Stimulated activated CD4-positive, alpha-beta T cell treated with anti-CD3 and anti-CD28 coated beads, Interleukin-12 subunit alpha, Interleukin-12 subunit beta, amount 100 ng/mL, for 24 hours (primary cell): Measurements from ENCODE around the gene C3orf62.

ENCODE experiments used
- DNase-seq, 2 experiments: peaks; one replicate each; pipeline ENCODE4 v3.0.0-alpha.2; 2020; ENCODE audit warnings: low read depth in 2 of 2

C3orf62 gene

DNA sequence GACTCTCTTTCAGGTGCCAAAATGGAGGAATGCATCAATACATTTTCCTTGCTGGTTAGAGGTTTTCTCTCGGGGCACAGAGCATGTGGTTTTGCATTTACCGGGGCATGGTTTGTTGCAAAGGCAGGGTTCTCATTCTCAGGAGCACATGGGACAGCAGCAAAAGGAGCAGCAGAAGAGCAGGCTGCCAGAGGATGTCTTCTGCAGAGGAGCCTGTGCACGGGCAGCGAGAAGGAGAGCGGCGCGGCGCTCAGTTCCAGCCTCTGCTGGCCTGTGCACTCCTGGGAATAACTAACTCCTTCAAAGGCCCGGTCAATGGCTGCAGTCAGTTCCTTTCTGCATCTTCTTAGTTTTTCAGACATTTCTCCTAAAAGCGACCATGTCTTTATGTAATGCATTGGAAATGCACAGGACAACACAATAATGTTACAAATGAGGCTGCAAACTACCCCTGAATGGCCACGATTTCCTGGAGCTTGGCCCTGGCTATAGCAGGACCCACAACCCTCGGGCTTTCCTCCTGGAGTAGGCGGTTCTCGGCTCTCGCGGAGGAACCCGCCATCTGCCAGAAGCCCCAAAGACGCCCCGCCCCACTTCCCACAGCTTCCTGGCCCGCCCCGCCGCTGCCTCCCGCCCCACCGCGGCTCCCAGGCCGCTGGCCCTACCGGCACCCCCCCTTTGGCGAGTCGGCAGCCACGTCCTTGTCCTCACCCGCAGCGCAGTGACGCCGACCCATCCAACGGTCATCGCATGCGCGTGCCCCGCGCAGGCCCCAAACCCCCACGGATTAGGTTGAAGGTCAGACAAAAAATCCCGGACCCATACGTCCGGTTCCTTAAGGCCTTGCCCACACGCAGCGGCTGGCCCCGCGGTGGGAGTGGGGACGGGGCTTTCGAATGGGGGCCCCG lies at the start of gene C3orf62:
TSS of gene C3orf62 (minus strand) at position 758 of the 908 bp plus-strand sequence. CDS start at position 398, 360 bp downstream.
- peak; percentile 53 to 80 for DNase-seq

GRCh38 chr3:49324768-49325167 lies 47.7 kb upstream of the C3orf62 start:
- DNase-seq, result no peak

DNA sequence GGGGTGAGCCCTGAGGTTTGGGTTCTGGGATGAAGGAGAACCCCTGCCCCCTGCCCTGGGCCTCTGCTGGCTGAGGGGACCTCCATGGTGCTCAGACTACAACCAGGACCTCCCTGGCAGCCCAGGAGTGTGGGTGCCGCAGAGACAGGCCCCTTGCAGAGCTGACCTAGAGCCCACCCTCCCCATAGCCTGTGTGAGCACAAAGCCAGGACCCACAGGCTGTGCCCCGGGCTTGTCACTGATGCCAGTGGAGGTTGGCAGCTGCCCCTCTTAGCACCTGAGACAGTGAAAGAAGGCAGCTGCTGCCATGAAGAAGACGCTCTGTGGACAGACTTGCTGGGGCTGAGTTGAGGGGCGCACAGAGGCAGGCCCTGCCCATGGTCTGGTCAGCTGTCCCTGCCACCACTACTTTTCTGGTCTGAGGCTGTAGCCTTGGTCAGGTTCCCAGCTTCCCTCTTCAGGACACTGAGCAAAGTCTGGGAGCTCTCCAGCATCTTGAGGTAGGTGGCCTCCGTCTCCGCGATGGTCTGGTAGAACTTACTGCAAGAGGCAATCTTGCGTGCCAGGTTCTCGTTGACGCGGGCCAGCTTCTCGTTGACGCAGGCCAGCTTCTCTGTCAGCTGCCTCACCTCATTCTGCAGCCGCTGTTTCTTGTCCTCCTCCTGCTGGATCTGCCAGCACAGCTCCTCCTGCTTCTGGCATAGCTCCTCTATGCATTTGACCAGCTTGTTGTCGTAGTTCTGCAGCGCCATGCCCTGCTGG lies 39.8 kb upstream of the C3orf62 start:
- no peak for DNase-seq

GRCh38 chr3:49313896-49314688 lies 37.1 kb upstream of the C3orf62 start:
- DNase-seq, result no peak

GRCh38 chr3:49311283-49311682 lies 34.3 kb upstream of the C3orf62 start:
- no peak for DNase-seq

DNA sequence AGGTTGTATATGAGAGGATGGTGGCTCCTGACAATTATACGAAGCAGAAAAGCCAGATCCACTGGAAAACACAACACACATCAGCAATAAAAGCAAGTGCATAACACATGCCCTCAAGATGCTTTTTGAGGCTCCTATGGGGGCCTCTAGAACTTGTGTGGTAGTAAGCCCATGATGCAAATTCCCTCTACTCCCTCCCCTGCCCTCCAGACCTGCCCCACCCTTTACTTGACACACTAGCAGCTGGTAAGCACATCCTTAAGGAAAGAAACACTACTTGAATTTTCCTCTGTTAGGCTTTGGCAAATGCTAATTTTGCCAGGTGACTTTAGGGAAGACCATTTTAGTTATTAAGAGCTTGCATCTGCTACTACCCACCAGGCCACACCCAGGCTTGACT lies 33.6 kb upstream of the C3orf62 start:
- DNase-seq, result no peak

DNA sequence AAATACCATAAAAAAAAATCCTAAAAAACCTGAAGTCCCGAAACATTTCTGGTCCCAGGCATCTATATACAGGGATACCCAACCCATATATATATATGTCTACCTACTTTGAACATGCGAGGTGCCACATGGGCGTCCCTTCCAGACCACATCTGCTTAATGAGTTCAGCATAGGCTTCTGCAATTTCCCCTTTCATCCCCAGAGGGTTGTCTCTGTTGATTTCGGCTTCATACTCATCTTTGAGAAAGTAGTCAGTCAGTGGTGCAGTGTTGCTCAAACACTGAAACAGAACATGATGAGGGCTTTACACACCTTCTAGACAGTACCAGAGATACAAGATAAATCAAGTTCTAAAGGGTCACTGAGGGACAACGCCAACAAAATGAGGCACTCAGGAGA lies 28.6 kb upstream of the C3orf62 start:
- DNase-seq, result no peak

- no peak for DNase-seq
Measured at GRCh38 chr3:49302613-49303012, 25.6 kb upstream of the C3orf62 start.

GRCh38 chr3:49300595-49300994 lies 23.6 kb upstream of the C3orf62 start:
- no peak for DNase-seq

DNA sequence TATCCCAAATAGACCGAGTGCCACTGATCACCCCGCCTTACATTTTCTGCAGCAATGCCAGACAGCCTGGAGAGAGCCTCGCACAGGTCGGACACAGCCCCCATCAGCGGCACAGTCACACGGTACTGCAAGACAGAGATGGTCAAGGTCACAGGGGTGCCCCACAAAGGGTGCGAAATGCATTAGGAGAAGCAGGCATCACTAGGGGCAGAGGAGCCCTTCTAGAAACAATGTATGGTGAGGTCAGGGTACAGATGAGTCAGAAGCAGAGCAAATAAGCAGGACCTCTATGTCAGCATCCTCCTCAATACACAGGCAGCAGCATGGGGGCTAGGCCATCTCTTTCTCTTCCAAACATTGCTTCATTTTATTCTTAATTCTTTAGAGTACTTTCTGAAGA lies 21.5 kb upstream of the C3orf62 start:
- DNase-seq, result no peak

DNA sequence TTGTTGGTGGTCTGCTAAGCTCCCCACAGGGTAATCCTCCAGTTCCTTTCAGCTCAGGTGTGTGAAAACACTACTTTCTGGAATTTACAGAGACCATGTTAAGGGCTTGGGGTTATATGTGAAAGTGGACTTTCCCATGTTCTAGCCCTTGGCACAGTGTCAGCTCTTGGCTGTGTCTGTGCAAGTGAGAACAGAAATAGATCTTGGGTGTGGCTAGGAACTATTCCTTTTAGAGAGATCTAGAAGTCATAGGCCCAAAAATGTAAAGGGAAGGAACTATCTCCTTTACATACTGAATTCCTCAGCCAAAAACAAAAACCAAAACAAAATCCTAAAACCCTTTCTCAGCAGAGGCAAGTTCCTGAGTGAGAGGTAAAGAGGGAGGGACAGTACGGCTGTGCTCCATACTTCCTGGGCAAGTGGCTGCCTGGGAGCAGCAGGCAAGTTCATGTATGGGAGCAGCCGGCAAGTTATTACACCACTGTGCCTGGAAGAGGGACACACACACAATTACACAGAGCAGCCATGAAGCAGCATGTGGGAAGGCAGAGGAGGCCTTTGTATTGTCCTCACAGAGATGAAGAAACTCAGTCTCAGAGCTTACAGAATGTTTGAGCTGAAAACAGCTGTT lies 19.9 kb upstream of the C3orf62 start:
- no peak for DNase-seq

- DNase-seq, result peak in 1 of 2 experiments; percentile 16
Measured at GRCh38 chr3:49295489-49296058, 18.5 kb upstream of the C3orf62 start.

- DNase-seq, result no peak
Measured at GRCh38 chr3:49294343-49294742, 17.3 kb upstream of the C3orf62 start.

GRCh38 chr3:49283997-49284396 lies 7.0 kb upstream of the C3orf62 start:
- DNase-seq, result no peak

DNA sequence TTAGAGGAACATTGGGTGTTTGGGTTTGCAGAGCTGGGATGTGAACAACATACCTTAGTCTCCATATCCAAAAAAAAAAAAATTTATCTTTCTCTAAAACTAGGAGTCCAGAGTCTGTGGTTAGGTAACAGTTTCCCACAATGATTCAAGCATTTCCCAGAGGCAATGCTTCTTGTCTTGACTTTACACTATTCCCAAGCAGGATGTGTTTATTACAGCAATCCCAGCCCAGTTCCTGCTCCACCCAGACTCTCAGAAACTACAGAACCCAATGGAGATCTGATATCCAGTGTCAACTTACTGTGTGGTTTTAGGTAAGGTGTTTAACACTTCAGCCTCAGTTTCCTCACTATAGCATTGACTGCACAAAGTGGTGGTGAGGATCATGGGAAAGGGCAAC lies 2.3 kb upstream of the C3orf62 start:
- no peak for DNase-seq

GRCh38 chr3:49278548-49278947 lies 1.5 kb upstream of the C3orf62 start:
- no peak for DNase-seq

- no peak for DNase-seq
Measured at GRCh38 chr3:49277383-49277775, 347 bp upstream of the C3orf62 start.

DNA sequence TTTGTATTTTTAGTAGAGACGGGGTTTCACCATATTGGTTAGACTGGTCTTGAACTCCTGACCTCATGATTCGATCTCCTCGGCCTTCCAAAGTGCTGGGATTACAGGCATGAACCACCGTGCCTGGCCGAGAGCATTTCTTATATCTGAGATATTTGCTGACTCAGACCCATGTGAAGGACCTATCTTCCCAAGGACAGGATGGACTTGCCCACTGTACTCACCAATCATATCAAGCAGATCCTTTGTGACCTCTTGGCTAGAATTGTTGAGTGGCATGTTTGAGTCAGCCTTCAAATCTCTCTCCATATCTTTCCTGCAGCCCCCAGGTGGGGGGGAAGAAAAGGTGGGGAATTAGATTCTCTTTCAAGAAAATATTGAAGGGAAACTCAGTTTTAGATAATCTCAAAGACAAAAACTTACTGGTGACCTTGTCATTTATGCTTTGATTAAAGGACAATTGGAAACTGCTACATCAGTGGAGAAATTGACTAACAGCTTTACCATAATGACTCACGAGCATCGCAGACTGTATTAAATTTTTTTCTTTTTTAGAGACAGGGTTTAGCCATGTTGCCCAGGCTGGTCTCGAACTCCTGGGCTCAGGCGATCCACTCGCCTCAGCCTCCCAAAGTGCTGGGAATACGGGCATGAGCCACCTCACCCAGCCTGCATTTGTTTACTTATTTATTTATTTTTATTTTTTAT lies 3.1 kb downstream of the C3orf62 start:
- DNase-seq, result no peak

GRCh38 chr3:49271047-49271446 lies 6.0 kb downstream of the C3orf62 start:
- DNase-seq, result no peak

- no peak for DNase-seq
Measured at GRCh38 chr3:49270156-49270500, 6.9 kb downstream of the C3orf62 start.
